Ishikawa (cell line): Measurements from ENCODE around the gene ANAPC2.

ENCODE experiments used
- CEBPB ChIP-seq: IDR thresholded peaks from 2 replicates; pipeline ENCODE4 v1.6.1; 2012
- CREB1 ChIP-seq: IDR thresholded peaks from 2 replicates; pipeline ENCODE4 v1.6.1; 2012; ENCODE audit warnings: low read depth
- EGR1 ChIP-seq: IDR thresholded peaks from 2 replicates; pipeline ENCODE4 v1.6.1; 2012
- EP300 ChIP-seq: IDR thresholded peaks from 2 replicates; pipeline ENCODE4 v1.6.1; 2012; ENCODE audit warnings: borderline replicate concordance
- FOXM1 ChIP-seq: IDR thresholded peaks from 2 replicates; pipeline ENCODE4 v1.6.1; 2012; ENCODE audit warnings: low read depth, borderline replicate concordance
- MAX ChIP-seq: IDR thresholded peaks from 2 replicates; pipeline ENCODE4 v1.6.1; 2012
- NFIC ChIP-seq: IDR thresholded peaks from 2 replicates; pipeline ENCODE4 v1.6.1; 2012
- RAD21 ChIP-seq: IDR thresholded peaks from 2 replicates; pipeline ENCODE4 v1.6.1; 2012; ENCODE audit warnings: low read depth
- REST ChIP-seq: IDR thresholded peaks from 2 replicates; pipeline ENCODE4 v1.6.1; 2012; ENCODE audit warnings: low read depth, mild to moderate bottlenecking
- TAF1 ChIP-seq: IDR thresholded peaks from 2 replicates; pipeline ENCODE4 v1.6.1; 2012; ENCODE audit warnings: low read depth, mild to moderate bottlenecking
- TCF12 ChIP-seq: IDR thresholded peaks from 2 replicates; pipeline ENCODE4 v1.6.1; 2012; ENCODE audit warnings: low read depth
- TEAD4 ChIP-seq: IDR thresholded peaks from 2 replicates; pipeline ENCODE4 v1.6.1; 2012
- USF1 ChIP-seq: IDR thresholded peaks from 2 replicates; pipeline ENCODE4 v1.6.1; 2012
- YY1 ChIP-seq: IDR thresholded peaks from 2 replicates; pipeline ENCODE4 v1.6.1; 2012; ENCODE audit warnings: low read depth
- ZBTB7A ChIP-seq: IDR thresholded peaks from 2 replicates; pipeline ENCODE4 v1.6.1; 2012; ENCODE audit warnings: low read depth

The ANAPC2 gene

GRCh38 chr9:137228968-137229896 is 40.9 kb upstream of the ANAPC2 start:
- TF ChIP-seq USF1 (no peak), MAX (peak; percentile 4; the same call in 1 of the 2 replicates)

GRCh38 chr9:137228506-137228967 is 40.2 kb upstream of the ANAPC2 start:
- TF ChIP-seq EGR1 (peak; percentile 93), MAX (peak; percentile 56; the same call in 1 of the 2 replicates), CREB1 (no peak)

GRCh38 chr9:137227853-137228505 is 39.6 kb upstream of the ANAPC2 start:
- no peak for TF ChIP-seq FOXM1
- TF ChIP-seq ZBTB7A: no peak
- no peak for TF ChIP-seq NFIC
- TF ChIP-seq CREB1: no peak
- TF ChIP-seq USF1: no peak
- no peak for TF ChIP-seq YY1
- no peak for TF ChIP-seq EGR1
- TF ChIP-seq TEAD4: no peak
- TF ChIP-seq TCF12: no peak
- no peak for TF ChIP-seq REST
- no peak for TF ChIP-seq CEBPB
- no peak for TF ChIP-seq TAF1
- TF ChIP-seq EP300: no peak
- no peak for TF ChIP-seq MAX
- TF ChIP-seq RAD21: no peak

GRCh38 chr9:137227054-137227852 is 38.9 kb upstream of the ANAPC2 start, which contains the start of gene RNF224:
RNF224 (plus strand) TSS chr9:137227502; CDS start chr9:137228336, 834 bp downstream.
- TF ChIP-seq MAX (no peak; the same call in none of the 2 replicates), EP300 (peak; percentile 89), FOXM1 (peak; percentile 71), TAF1 (peak; percentile 40; the same call in 1 of the 2 replicates), RAD21 (peak; percentile 95), EGR1 (0 out of 2 replicates have a peak, but pooled peaks have one; percentile 50), REST (no peak), USF1 (no peak), ZBTB7A (peak; percentile 96), NFIC (peak; percentile 99), TCF12 (peak; percentile 94), YY1 (peak; percentile 56; the same call in 1 of the 2 replicates), TEAD4 (peak; percentile 78), CREB1 (no peak), CEBPB (no peak; the same call in 1 of the 2 replicates)
